GM06990 (cell line): ENCODE results near the gene SLC7A10.
"Not testable (repeated sequence)": the region's sequence is repeated elsewhere in the genome, so short reads cannot be mapped to it uniquely, and the experiment has no call there.

Experiments used
- DNase-seq: peaks from one replicate; pipeline ENCODE4 v3.0.0-alpha.2; 2011; ENCODE audit not compliant: insufficient read length; ENCODE audit errors: extremely low read depth
- H3K27me3 ChIP-seq: replicated peaks from 2 replicates; pipeline ENCODE4 v1.6.0; 2011; ENCODE audit warnings: low read length; ENCODE audit not compliant: control insufficient read depth, insufficient read depth
- H3K36me3 ChIP-seq: 2 replicates; pipeline ENCODE4 v1.5.1; 2011; ENCODE audit warnings: low read length; ENCODE audit not compliant: control insufficient read depth, insufficient read depth
- H3K4me3 ChIP-seq: replicated peaks from 2 replicates; pipeline ENCODE4 v1.5.1; 2011; ENCODE audit warnings: low read depth, mild to moderate bottlenecking, control low read depth, low read length
- TF ChIP-seq, protein P1 (sequence below): IDR thresholded peaks from 2 replicates; pipeline ENCODE4 v1.5.1; 2011; ENCODE audit warnings: low read length, control low read depth, mild to moderate bottlenecking, inconsistent platforms; ENCODE audit not compliant: insufficient read depth, poor library complexity, severe bottlenecking

SLC7A10 gene

DNA sequence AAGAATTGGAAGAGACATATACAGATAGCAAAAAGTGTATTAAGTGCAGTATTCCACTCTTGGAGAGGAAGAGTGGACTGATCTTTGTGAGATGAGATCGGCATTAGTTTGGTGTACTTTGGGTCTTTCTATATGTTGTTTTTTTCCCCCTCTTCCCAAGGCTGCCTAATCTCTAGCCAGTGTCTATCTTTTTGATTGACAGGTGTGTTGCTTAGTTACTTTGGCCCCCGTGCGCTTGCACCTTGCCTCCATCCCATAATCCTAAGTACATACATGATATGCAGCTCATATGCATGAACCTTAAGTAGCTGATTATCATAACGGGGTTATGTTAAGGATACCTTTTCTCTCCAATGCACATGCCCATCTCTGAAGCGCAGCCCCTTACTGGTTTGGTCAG, 4.3 kb upstream of the SLC7A10 start:
- TF ChIP-seq, protein P1, sequence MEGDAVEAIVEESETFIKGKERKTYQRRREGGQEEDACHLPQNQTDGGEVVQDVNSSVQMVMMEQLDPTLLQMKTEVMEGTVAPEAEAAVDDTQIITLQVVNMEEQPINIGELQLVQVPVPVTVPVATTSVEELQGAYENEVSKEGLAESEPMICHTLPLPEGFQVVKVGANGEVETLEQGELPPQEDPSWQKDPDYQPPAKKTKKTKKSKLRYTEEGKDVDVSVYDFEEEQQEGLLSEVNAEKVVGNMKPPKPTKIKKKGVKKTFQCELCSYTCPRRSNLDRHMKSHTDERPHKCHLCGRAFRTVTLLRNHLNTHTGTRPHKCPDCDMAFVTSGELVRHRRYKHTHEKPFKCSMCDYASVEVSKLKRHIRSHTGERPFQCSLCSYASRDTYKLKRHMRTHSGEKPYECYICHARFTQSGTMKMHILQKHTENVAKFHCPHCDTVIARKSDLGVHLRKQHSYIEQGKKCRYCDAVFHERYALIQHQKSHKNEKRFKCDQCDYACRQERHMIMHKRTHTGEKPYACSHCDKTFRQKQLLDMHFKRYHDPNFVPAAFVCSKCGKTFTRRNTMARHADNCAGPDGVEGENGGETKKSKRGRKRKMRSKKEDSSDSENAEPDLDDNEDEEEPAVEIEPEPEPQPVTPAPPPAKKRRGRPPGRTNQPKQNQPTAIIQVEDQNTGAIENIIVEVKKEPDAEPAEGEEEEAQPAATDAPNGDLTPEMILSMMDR, result no peak
- no peaks in the 10 kb centered on the region; the same call in 1 of the 2 replicates for H3K27me3 ChIP-seq
- no peak for DNase-seq
- no peak overlapping the region for H3K4me3 ChIP-seq
- no peaks in the 10 kb centered on the region for H3K36me3 ChIP-seq

DNA sequence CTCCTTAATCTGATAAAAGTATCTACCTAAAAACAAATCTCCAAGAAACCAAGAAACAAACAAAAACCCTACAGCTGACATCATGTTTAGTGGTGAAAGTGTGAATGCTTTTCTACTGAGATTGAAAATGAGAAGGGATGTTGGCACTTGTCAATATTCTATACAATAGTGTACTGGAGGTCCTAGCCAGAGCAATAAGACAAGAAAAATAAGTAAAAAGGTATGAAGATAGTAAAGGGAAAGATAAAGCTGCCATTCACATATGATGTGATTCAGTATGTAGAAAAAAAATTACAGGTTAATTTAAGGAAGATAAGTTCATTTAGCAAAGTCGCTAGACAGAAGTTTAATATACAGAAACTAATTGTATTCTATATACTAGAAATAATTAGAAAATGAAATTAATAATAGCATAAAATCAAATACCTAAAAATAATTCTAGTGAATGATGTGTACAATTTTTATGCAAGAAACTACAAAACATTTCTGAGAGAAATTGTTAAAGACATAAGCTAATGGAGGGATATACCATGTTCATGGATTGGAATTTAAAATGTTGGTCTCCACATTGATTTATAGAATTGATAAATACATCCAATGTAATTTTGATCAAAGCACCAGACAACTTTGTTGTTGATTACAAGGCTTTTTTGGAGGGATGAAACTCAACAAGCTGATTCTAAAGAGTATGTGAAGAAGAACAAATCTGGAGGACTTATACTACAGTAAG, 2.4 kb upstream of the SLC7A10 start:
- H3K4me3 ChIP-seq, result no peak overlapping the region
- no peaks in the 10 kb centered on the region; the same call in 1 of the 2 replicates for H3K27me3 ChIP-seq
- TF ChIP-seq, protein P1, result no peak
- DNase-seq, result no peak
- no peaks in the 10 kb centered on the region for H3K36me3 ChIP-seq

DNA sequence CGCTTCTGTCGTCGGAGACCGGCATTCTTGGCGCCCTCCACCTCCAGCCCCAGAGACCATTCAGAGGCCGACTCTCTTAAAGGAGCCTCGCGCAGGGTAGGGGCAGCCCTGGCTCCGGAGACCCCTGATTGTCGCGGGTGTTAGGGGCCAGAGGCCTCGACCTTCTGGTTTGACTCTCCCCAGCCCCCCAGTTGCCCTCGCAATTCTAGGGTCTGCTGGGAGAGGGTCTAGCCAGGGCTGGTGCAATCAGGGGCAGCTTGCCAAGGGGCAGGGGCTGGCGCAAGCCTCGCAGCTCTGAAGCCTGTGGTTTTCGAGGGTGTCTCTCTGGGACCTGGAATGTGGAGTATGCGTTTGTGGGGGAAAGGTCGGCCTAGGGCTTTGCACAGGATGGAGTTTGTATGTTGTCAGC, 1.6 kb upstream of the SLC7A10 start:
- Histone ChIP-seq H3K36me3 (no peaks in the 10 kb centered on the region), H3K27me3 (no peaks in the 10 kb centered on the region; the same call in 1 of the 2 replicates), H3K4me3 (no peak overlapping the region)
- TF ChIP-seq, protein P1, result no peak
- no peak for DNase-seq

DNA sequence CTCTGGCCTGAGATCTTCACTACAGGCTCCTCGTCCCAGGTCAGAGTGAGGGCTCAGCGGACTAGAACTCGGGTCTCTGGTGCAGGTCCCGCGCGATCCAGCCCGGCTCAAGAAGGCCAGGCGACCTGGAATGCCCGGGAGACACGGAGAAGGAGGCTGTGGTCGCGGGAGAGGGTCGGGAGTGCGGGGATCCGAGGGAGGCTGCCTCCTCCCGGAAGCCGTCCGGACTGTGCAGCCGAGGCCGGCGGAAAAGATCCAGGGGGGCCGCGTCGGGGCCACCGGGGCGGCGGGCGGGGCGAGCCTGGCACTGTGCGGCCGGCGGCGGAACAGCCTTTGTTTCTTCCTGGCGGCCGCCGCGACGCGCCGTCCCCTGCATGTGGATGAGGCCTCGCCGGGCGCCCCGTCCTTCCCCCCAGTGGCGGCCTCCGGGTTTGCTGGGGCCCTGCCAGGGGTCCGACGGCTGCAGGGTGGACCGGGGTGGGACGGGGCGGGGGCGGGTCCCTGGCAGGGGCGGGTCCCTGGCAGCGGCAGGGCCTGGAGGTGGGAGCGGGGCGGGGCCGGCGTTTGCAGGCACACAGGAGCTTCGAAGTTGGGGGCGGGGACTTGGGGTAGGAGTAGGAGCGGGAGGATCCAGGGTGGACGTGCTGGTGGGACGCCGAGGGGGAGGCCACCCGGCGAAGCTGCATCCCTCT, 1.0 kb upstream of the SLC7A10 start:
- TF ChIP-seq, protein P1, result no peak
- no peak for DNase-seq

DNA sequence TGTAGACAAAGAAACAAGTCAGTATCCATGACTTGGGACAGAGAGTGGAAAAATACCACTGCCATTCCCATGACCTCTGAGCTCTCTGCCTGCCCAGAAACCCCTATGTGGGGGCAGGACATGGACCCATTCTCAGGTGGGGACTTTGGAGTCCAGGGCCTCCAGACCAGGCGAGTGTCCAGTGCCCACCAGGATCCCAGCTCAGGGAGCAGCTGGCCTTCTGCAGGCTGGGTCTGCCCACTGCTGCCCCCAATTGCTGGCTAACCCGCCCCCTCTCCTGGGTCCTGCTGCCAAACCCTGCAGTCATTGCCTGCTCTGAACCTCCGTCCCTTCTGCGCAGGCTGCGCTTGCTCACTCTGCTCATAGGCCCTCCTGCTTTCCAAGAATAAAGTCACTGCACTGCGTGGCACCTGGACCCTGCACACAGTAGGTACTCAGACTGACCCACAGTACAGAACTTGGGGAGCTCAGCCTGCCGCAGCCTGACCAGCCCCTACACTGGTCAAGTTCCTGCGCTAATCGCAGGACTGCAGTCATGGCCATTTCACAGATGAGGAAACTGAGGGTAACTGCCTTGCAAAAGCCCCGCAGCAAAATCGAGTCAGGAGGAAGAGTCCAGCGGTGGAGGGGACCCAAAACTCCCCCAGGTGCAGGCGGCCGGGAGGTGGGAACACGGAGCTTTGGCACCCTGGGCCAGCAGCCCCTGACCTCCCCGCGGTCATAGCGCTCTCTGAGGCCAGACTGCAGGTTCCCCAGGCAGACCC, 774 bp downstream of the SLC7A10 start:
- peaks cover 2% of the 10 kb centered on the region; the same call in 1 of the 2 replicates for H3K27me3 ChIP-seq
- DNase-seq, result no peak
- no peak overlapping the region for H3K4me3 ChIP-seq

More for the DNA sequence above, 1.0 kb upstream of the SLC7A10 start:
- Histone ChIP-seq H3K4me3 (no peak overlapping the region), H3K36me3 (no peaks in the 10 kb centered on the region), H3K27me3 (no peaks in the 10 kb centered on the region; the same call in 1 of the 2 replicates)

DNA sequence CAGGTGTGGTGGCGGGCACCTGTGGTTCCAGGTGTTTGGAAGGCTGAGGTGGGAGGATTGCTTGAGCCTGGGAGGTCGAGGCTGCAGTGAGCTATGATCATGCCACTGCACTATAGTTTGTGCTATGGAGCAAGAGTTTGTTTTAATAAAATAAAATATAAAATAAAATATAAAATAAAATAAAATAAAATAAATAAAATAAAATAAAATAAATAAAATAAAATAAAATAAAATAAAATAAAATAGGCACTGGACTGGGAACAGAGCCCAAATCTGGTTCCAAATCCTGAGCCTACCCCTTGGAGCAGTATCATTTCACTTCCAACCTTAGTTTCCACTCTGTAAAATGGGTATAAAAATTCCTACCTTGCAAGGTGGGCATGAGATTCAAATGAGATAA, 3.4 kb downstream of the SLC7A10 start:
- not testable (repeated sequence) for H3K4me3 ChIP-seq, DNase-seq, H3K36me3 ChIP-seq, H3K27me3 ChIP-seq

More for the DNA sequence above, 774 bp downstream of the SLC7A10 start:
- H3K36me3 ChIP-seq, result no peaks in the 10 kb centered on the region
- TF ChIP-seq, protein P1, result no peak
